Skeletal muscle tissue (tissue), 4 donors: ENCODE data around the gene OSBPL5. TPM values are rescaled to one million over a fixed set of nuclear protein-coding genes. Genes with fewer than 3 reads are reported as not detected.
A peak's percentile ranks its signal among the peaks of the same experiment; 100 is the strongest.

Experiments
- H3K27ac ChIP-seq: one replicate; pipeline ENCODE4 v1.7.0; 2013; ENCODE audit warnings: mild to moderate bottlenecking, low read depth, low read length, inconsistent platforms
- H3K27me3 ChIP-seq, 3 donors: one replicate each; pipeline ENCODE4 v1.7.0; 2013; ENCODE audit warnings: low read length in 3 of 3; ENCODE audit not compliant: control insufficient read depth in 3 of 3, insufficient read depth in 3 of 3
- H3K36me3 ChIP-seq, 3 donors: one replicate each; pipeline ENCODE4 v1.7.0; 2013; ENCODE audit warnings: low read length in 3 of 3; ENCODE audit not compliant: control insufficient read depth in 3 of 3, insufficient read depth in 3 of 3
- H3K4me1 ChIP-seq, 3 donors: one replicate each; pipeline ENCODE4 v1.7.0; 2013; ENCODE audit warnings: low read length in 3 of 3, mild to moderate bottlenecking in 3 of 3; ENCODE audit not compliant: control insufficient read depth in 3 of 3, insufficient read depth in 3 of 3
- H3K4me3 ChIP-seq, 3 donors: one replicate each; pipeline ENCODE4 v1.7.0; 2013; ENCODE audit warnings: low read length in 3 of 3
- H3K9ac ChIP-seq, 3 donors: one replicate each; pipeline ENCODE4 v1.7.0; 2013; ENCODE audit warnings: low read length in 3 of 3, mild to moderate bottlenecking in 3 of 3, moderate library complexity in 2 of 3, low read depth in 1 of 3
- H3K9me3 ChIP-seq, 3 donors: one replicate each; pipeline ENCODE4 v1.7.0; 2013; ENCODE audit warnings: low read length in 3 of 3; ENCODE audit not compliant: control insufficient read depth in 3 of 3
- total RNA-seq: library from RNA; depleted of rRNA; stranded (reverse); fragments of >200 nt; gene quantifications from one replicate; pipeline ENCODE4 v1.2.3, GENCODE V29; 2014
- donor health status: Osteomylitis.

OSBPL5 gene
- total RNA-seq, 1 donor from 2014 or later: 19.3 TPM

DNA sequence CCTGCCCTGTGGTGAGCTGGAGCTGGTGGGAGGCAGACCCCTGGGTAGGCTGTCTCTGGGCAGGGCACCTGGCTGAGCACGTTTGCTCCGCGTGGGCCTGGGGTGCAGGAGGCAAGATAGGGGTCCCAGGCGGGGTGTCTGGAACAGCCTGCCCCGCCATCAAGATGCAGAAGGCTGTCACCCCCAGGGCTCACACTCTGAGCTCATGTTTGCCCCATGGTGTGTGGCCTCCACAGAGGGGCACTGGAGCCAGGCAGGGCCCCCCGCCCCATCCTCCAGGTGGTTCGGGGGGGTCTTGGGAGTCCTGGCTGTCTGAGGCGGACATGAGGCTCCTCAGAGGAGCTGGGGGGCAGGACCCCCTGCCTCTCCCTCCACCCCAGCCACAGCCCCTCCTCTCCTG, 79.0 kb downstream of the OSBPL5 start:
- H3K27ac ChIP-seq: no peak overlapping the region
- peaks cover 0 to 13% (median 3%) of the 10 kb centered on the region in 3 donors for H3K36me3 ChIP-seq
- peaks cover 9 to 17% (median 11%) of the 10 kb centered on the region in 3 donors for H3K4me1 ChIP-seq
- H3K9me3 ChIP-seq: no peaks in the 10 kb centered on the region
- peaks cover under 1 to 9% (median 8%) of the 10 kb centered on the region in 3 donors for H3K27me3 ChIP-seq
- H3K9ac ChIP-seq: no peak overlapping the region
- no peak overlapping the region for H3K4me3 ChIP-seq

DNA sequence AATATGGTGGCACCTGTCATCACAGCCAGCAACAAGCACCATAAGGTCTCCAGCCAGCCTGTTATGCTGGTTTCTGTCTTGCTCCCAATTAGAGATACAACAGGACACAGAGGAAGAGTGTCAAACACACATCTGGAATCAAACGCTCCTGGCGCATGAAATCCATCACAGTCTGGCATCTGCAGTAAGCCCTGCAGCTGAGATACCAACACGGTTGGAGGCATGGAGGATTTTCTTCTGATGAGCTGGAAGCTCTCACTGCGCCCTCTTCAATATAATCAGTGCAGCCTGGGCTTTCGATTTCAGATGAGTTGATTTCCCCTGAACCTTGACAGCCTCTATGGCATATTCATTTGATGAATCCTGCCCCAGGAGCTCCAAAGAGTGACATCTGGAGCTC, 80.1 kb downstream of the OSBPL5 start:
- H3K27ac ChIP-seq: no peak overlapping the region
- peaks cover 9 to 17% (median 11%) of the 10 kb centered on the region in 3 donors for H3K4me1 ChIP-seq
- H3K9ac ChIP-seq: no peak overlapping the region
- H3K9me3 ChIP-seq: no peaks in the 10 kb centered on the region
- H3K27me3 ChIP-seq: peaks cover 6 to 11% (median 9%) of the 10 kb centered on the region in 3 donors
- H3K36me3 ChIP-seq: peaks cover 0 to 4% (median 0%) of the 10 kb centered on the region in 3 donors
- no peak overlapping the region for H3K4me3 ChIP-seq

DNA sequence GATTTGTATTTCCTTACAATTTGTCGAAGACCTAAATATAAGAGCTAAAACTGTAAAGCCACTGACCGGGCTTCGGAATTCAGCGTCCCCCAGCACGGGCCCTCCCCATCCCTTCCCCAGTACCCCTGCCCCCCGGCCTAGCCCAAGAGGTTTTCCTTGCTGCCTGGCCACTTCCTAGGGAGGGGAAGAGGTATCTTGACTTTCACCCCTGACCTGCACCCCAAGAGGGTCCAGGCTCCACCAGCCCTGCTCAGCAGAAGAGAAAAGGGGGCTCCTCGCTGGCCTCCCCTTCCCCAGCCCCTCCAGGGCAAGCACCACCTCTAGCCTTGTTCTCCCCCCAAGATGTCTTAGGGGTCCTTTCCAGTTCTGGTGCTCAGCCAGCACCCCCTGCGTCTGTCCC, 81.8 kb downstream of the OSBPL5 start:
- H3K9ac ChIP-seq: no peak overlapping the region
- no peak overlapping the region for H3K4me3 ChIP-seq
- no peaks in the 10 kb centered on the region for H3K36me3 ChIP-seq
- peaks cover 6 to 11% (median 9%) of the 10 kb centered on the region in 3 donors for H3K27me3 ChIP-seq
- no peaks in the 10 kb centered on the region for H3K9me3 ChIP-seq
- H3K27ac ChIP-seq: no peak overlapping the region
- H3K4me1 ChIP-seq: peaks cover 0 to 2% (median 0%) of the 10 kb centered on the region in 3 donors

DNA sequence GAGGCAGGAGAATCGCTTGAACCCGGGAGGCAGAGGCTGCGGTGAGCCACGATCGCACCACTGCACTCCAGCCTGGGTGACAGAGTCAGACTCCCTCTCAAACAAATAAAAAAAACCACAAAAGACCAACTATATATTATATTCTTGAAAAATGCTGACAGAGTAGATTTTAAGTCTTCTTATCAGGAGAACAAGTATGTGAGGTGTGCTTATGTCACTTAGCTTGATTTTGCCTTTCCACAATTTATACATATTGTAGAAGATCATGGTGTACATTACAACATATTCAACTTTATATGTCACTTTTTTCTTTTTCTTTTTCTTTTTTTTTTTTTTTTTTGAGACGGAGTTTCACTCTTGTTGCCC, 83.7 kb downstream of the OSBPL5 start:
- H3K4me3 ChIP-seq: no peak overlapping the region
- H3K9me3 ChIP-seq: no peaks in the 10 kb centered on the region
- no peaks in the 10 kb centered on the region for H3K36me3 ChIP-seq
- no peak overlapping the region for H3K27ac ChIP-seq
- H3K27me3 ChIP-seq: peaks cover 6 to 11% (median 9%) of the 10 kb centered on the region in 3 donors
- H3K9ac ChIP-seq: no peak overlapping the region
- H3K4me1 ChIP-seq: no peaks in the 10 kb centered on the region

DNA sequence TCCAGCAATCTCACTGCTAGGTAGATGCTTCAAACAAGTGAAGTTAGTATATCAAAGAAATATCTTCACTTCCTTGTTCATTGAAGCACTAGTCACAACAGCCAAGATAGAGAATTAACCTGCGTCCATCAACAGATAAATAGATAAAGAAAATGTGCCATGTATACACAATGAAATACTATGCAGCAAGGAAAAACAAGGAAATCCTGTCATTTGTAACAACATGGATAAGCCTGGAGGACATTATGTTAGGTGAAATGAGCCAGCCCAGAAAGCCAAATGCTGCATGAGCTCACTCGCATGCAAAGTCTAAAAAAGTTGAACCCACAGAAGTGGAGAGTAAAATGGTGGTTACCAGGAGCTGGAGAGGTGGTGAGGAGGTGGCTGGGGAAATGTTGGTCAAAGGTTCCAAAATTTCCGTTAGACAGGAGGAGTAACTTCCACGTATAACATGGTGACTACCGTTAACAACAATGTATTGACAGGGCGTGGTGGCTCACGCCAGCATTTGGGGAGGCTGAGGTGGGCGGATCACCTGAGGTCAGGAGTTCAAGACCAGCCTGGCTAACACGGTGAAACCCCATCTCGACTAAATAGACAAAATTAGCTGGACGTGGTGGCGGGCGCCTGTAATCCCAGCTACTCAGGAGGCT, 84.3 kb downstream of the OSBPL5 start:
- Histone ChIP-seq H3K36me3 (no peaks in the 10 kb centered on the region), H3K4me1 (no peaks in the 10 kb centered on the region), H3K27ac (no peak overlapping the region), H3K9me3 (no peaks in the 10 kb centered on the region), H3K4me3 (no peak overlapping the region), H3K9ac (no peak overlapping the region), H3K27me3 (peaks cover 6 to 11% (median 9%) of the 10 kb centered on the region in 3 donors)

DNA sequence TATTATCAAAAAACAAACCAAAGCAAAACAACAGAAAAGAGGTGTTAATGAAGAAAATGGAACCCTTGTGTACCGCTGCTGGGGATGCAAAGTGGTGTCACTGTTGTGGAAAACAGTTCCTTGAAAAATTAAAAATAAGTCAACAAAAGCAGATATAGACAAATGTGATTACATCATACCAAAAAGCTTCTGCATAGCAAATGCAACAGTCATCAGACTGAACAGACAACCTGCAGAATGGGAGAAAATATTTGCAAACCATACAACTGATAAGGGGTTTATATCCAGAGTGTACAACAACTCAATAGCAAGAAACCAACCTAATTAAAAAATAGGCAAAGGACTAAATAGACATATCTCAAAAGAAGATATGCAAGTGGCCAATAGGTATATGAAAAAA, 85.0 kb downstream of the OSBPL5 start:
- Histone ChIP-seq H3K9me3 (no peaks in the 10 kb centered on the region), H3K4me1 (peaks cover 0 to 2% (median 2%) of the 10 kb centered on the region in 3 donors), H3K9ac (no peak overlapping the region), H3K36me3 (no peaks in the 10 kb centered on the region), H3K4me3 (no peak overlapping the region), H3K27ac (no peak overlapping the region), H3K27me3 (peaks cover 6 to 11% (median 9%) of the 10 kb centered on the region in 3 donors)

DNA sequence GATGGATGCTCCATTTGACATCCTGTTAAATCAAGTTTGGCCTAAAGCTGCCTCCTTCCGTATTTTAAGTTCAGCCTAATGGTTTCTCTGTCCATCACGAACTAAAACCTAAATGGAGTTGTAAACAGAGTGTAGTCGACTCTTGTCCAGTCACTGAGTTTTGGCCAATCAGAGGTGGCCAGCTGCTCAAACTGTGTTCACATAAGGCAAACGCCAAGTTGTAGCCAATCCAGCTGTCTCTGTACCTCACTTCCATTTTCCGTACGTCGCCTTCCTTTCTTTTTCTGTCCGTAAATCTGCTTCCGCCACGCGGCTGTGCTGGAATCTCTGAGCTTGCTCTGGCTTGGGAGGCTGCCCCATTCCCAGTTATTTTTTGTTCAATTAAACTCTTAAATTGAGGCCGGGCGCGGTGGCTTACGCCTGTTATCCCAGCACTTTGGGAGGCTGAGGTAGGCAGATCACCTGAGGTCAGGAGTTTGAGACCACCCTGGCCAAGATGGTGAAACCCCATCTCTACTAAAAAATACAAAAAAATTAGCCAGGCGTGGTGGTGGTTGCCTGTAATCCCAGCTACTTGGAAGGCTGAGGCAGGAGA, 87.2 kb downstream of the OSBPL5 start:
- no peak overlapping the region for H3K9ac ChIP-seq
- no peak overlapping the region for H3K27ac ChIP-seq
- peaks cover 0 to 6% (median 3%) of the 10 kb centered on the region in 3 donors for H3K27me3 ChIP-seq
- no peaks in the 10 kb centered on the region for H3K9me3 ChIP-seq
- H3K36me3 ChIP-seq: no peaks in the 10 kb centered on the region
- no peak overlapping the region for H3K4me3 ChIP-seq
- H3K4me1 ChIP-seq: peaks cover 3 to 10% (median 8%) of the 10 kb centered on the region in 3 donors

DNA sequence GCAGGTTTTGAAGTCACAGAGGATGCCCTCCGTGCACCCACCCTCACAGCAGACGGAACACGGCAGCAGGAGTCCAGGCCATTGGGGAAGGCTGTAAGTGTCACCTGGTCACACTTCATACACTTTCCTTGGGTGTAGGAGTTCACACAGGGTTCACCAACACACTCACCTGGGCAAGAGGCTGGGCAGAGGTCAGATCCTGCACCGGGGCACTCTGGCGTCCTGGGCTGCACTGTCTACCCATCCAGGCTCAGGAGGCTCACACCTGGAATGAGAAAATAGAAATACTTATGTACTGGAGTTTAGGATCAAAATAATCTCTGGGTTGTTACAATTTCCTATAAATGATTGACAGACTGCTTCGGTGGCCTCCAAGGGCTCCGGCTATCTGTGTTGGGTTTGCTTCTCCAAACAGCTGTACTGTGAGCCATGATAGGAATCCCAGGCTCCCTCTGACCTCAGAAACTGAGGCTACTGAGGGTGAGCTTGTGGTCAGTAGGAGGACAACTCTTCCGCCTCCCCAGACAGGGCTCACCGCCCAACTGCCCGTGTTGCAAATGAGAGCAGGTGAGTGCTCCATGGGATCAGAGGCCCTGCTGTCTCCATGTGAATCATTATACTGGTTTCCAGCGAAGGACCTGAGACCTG, 87.8 kb downstream of the OSBPL5 start:
- no peak overlapping the region for H3K4me3 ChIP-seq
- H3K4me1 ChIP-seq: peaks cover 5 to 10% (median 8%) of the 10 kb centered on the region in 3 donors
- H3K9me3 ChIP-seq: no peaks in the 10 kb centered on the region
- no peaks in the 10 kb centered on the region for H3K36me3 ChIP-seq
- peaks cover 0 to 6% (median 3%) of the 10 kb centered on the region in 3 donors for H3K27me3 ChIP-seq
- H3K9ac ChIP-seq: no peak overlapping the region
- H3K27ac ChIP-seq: no peak overlapping the region

DNA sequence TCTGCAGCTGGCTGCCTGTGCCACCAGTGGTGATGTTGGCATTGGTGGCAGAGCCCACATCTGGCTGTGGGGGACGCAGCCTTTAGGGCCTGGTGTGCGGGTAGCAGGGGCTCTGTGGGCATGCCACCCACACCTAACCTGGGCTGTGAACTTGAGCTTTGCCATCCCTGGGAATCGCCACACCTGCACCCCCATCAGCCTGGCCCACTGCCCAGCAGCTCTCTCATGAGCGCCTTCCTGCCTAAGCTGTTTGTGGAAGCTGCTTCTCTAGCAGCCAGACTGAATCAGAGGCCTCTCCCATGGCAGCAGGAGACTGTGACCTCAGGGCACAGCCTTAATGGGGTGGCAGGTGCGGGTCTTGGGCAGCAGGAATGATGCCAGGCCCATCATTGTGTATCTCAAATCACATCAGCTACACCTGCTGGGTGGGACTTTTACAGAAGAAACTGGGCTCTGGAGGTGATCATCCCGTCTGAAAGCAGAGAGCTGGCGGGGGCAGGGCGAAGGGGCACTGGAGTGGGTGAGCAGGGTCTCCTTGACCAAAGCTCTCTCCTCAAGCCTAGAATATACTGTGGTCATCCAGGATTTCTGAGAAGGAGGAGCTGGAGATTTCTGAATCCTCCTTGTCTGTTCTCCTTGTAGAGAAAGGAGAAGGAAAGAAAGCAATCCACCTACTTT, 90.1 kb downstream of the OSBPL5 start:
- H3K4me1 ChIP-seq: peaks cover 5 to 10% (median 8%) of the 10 kb centered on the region in 3 donors
- no peak overlapping the region for H3K27ac ChIP-seq
- no peaks in the 10 kb centered on the region for H3K27me3 ChIP-seq
- H3K9ac ChIP-seq: peak overlapping the region in 1 of 3 donors; percentile 3
- no peaks in the 10 kb centered on the region for H3K36me3 ChIP-seq
- no peaks in the 10 kb centered on the region for H3K9me3 ChIP-seq
- H3K4me3 ChIP-seq: no peak overlapping the region
